ENCODE data around the gene ZNF324B. TPM values are rescaled to one million over a fixed set of nuclear protein-coding genes. Genes with fewer than 3 reads are reported as not detected.
A peak's percentile ranks its signal among the peaks of the same experiment; 100 is the strongest.

The ZNF324B gene
- total RNA-seq, 4 donors from 2014 or later, result 4.3 to 12.8 (median 8.6) TPM

GRCh38 chr19:58476498-58477015, 25.1 kb downstream of the ZNF324B start:
- no peaks in the 10 kb centered on the region for H3K27me3 ChIP-seq
- peak overlapping the region; percentile 59 to 71 for H3K4me3 ChIP-seq
- no peaks in the 10 kb centered on the region for H3K9me3 ChIP-seq
- 2 to 7% methylated on average over 5 to 10 of the region's 27 CpGs for whole genome bisulfite sequencing, 2 donors (ENCODE audit: low coverage in 1 of 2)
- peaks cover 0 to 69% of the 10 kb centered on the region in 2 donors for H3K36me3 ChIP-seq
- peaks cover 0 to 27% (median 12%) of the 10 kb centered on the region in 3 donors for H3K4me1 ChIP-seq
- TF ChIP-seq CTCF (IDR thresholded peaks at IDR 0.05), result no peak
- no peak for TF ChIP-seq EP300 (IDR thresholded peaks at IDR 0.05)
- no peak for TF ChIP-seq POLR2A (IDR thresholded peaks at IDR 0.05)
- TF ChIP-seq POLR2AphosphoS5 (IDR thresholded peaks at IDR 0.05), result peak; percentile 64
- ATAC-seq, result no peak
- H3K27ac ChIP-seq, result peak overlapping the region; percentile 68 to 94 (median 89)

GRCh38 chr19:58477130-58477529, 25.7 kb downstream of the ZNF324B start:
- WGBS, 2 donors (ENCODE audit: low coverage in 1 of 2), result 85% methylated on average over 5 of the region's 15 CpGs; no CpG with 5 or more reads in 1 of the 2 donors
- H3K4me3 ChIP-seq, result peak overlapping the region in 1 of 2 donors; percentile 71
- ATAC-seq, result no peak

GRCh38 chr19:58477871-58478270, 26.4 kb downstream of the ZNF324B start:
- peak overlapping the region in 3 of 4 donors; percentile 87 to 94 (median 91) for H3K27ac ChIP-seq
- no peak for ATAC-seq
- no peaks in the 10 kb centered on the region for H3K27me3 ChIP-seq
- H3K4me1 ChIP-seq, result peaks cover 0 to 27% (median 12%) of the 10 kb centered on the region in 3 donors
- no CpG with 5 or more reads among the region's 1 CpG for WGBS, 2 donors (ENCODE audit: low coverage in 1 of 2)
- no peak overlapping the region for H3K4me3 ChIP-seq
- H3K36me3 ChIP-seq, result peaks cover 0 to 66% of the 10 kb centered on the region in 2 donors
- no peaks in the 10 kb centered on the region for H3K9me3 ChIP-seq
- no peak for TF ChIP-seq CTCF (IDR thresholded peaks at IDR 0.05)
- no peak for TF ChIP-seq POLR2A (IDR thresholded peaks at IDR 0.05)
- no peak for TF ChIP-seq EP300 (IDR thresholded peaks at IDR 0.05)

More at GRCh38 chr19:58477130-58477529, 25.7 kb downstream of the ZNF324B start:
- TF ChIP-seq CTCF (IDR thresholded peaks at IDR 0.05), result no peak
- TF ChIP-seq EP300 (IDR thresholded peaks at IDR 0.05), result no peak
- TF ChIP-seq POLR2A (IDR thresholded peaks at IDR 0.05), result no peak
- no peak for TF ChIP-seq POLR2AphosphoS5 (IDR thresholded peaks at IDR 0.05)
- H3K36me3 ChIP-seq, result peaks cover 0 to 69% of the 10 kb centered on the region in 2 donors
- peak overlapping the region in 3 of 4 donors; percentile 87 to 94 (median 91) for H3K27ac ChIP-seq
- H3K9me3 ChIP-seq, result no peaks in the 10 kb centered on the region
- H3K4me1 ChIP-seq, result peaks cover 0 to 27% (median 12%) of the 10 kb centered on the region in 3 donors
- H3K27me3 ChIP-seq, result no peaks in the 10 kb centered on the region

GRCh38 chr19:58479303-58479702, 27.9 kb downstream of the ZNF324B start:
- TF ChIP-seq POLR2AphosphoS5 (IDR thresholded peaks at IDR 0.05) (no peak), POLR2A (IDR thresholded peaks at IDR 0.05) (no peak), EP300 (IDR thresholded peaks at IDR 0.05) (no peak), CTCF (IDR thresholded peaks at IDR 0.05) (no peak)
- Histone ChIP-seq H3K27ac (no peak overlapping the region), H3K36me3 (peaks cover 0 to 53% of the 10 kb centered on the region in 2 donors), H3K9me3 (no peaks in the 10 kb centered on the region), H3K4me3 (no peak overlapping the region), H3K4me1 (peaks cover 0 to 35% (median 12%) of the 10 kb centered on the region in 3 donors), H3K27me3 (no peaks in the 10 kb centered on the region)
- ATAC-seq, result no peak
- WGBS, 2 donors (ENCODE audit: low coverage in 1 of 2), result 82 to 91% methylated on average over 4 to 6 of the region's 7 CpGs
